Activated T-helper 17 cell treated with anti-CD3 and anti-CD28 coated beads, Interleukin-2, amount 50 U/mL, for 72 hours (primary cell): Measurements from ENCODE around the gene HRNR. TPM values are rescaled to one million over a fixed set of nuclear protein-coding genes. Genes with fewer than 3 reads are reported as not detected.
A peak's percentile ranks its signal among the peaks of the same experiment; 100 is the strongest.

Experiments
- ATAC-seq: fragments of 150-1000 bp; cut with Tn5 transposase; replicated peaks from 2 replicates; pipeline ENCODE4 v1.10.0; 2021; ENCODE audit warnings: mild to moderate bottlenecking, moderate library complexity
- H3K27ac Mint-ChIP-seq: one replicate; pipeline ENCODE4 v1.8.0; 2022; ENCODE audit warnings: mixed read lengths
- H3K27me3 Mint-ChIP-seq: one replicate; pipeline ENCODE4 v1.8.0; 2022; ENCODE audit warnings: mixed read lengths
- H3K36me3 Mint-ChIP-seq: one replicate; pipeline ENCODE4 v1.8.0; 2022; ENCODE audit warnings: low read depth, mild to moderate bottlenecking, mixed read lengths
- H3K4me1 Mint-ChIP-seq: one replicate; pipeline ENCODE4 v1.8.0; 2022; ENCODE audit warnings: mixed read lengths
- H3K4me3 Mint-ChIP-seq: one replicate; pipeline ENCODE4 v1.8.0; 2022; ENCODE audit warnings: mild to moderate bottlenecking, mixed read lengths
- H3K9me3 Mint-ChIP-seq: one replicate; pipeline ENCODE4 v1.8.0; 2022; ENCODE audit warnings: mixed read lengths
- total RNA-seq, 2 donors: library from RNA; stranded (reverse); gene quantifications; one replicate each; pipeline ENCODE4 v1.2.3, GENCODE V29; 2022

The HRNR gene
- total RNA-seq, 2 donors from 2014 or later, result not detected

- H3K36me3 Mint-ChIP-seq, result no peaks in the 10 kb centered on the region
- H3K27ac Mint-ChIP-seq, result no peak overlapping the region
- H3K4me1 Mint-ChIP-seq, result peaks cover 7% of the 10 kb centered on the region
- H3K27me3 Mint-ChIP-seq, result peaks cover 4% of the 10 kb centered on the region
- no peaks in the 10 kb centered on the region for H3K9me3 Mint-ChIP-seq
- H3K4me3 Mint-ChIP-seq, result no peak overlapping the region
- no peak for ATAC-seq
Measured at GRCh38 chr1:152170287-152170905, 53.6 kb downstream of the HRNR start.

- Mint-ChIP-seq H3K27me3 (peaks cover 4% of the 10 kb centered on the region), H3K9me3 (no peaks in the 10 kb centered on the region), H3K4me1 (peaks cover 7% of the 10 kb centered on the region), H3K27ac (no peak overlapping the region), H3K36me3 (no peaks in the 10 kb centered on the region), H3K4me3 (no peak overlapping the region)
- no peak for ATAC-seq
Measured at GRCh38 chr1:152169366-152170025, 54.5 kb downstream of the HRNR start.

- Mint-ChIP-seq H3K9me3 (no peaks in the 10 kb centered on the region), H3K4me1 (peaks cover 7% of the 10 kb centered on the region), H3K27me3 (peaks cover 8% of the 10 kb centered on the region), H3K4me3 (no peak overlapping the region), H3K27ac (no peak overlapping the region), H3K36me3 (no peaks in the 10 kb centered on the region)
- ATAC-seq, result no peak
Measured at GRCh38 chr1:152168535-152168868, 55.5 kb downstream of the HRNR start.

GRCh38 chr1:152167835-152168534, 56.0 kb downstream of the HRNR start:
- Mint-ChIP-seq H3K27ac (no peak overlapping the region), H3K4me3 (no peak overlapping the region), H3K9me3 (no peaks in the 10 kb centered on the region), H3K4me1 (peaks cover 7% of the 10 kb centered on the region), H3K27me3 (peaks cover 4% of the 10 kb centered on the region), H3K36me3 (no peaks in the 10 kb centered on the region)
- ATAC-seq, result no peak

- Mint-ChIP-seq H3K4me1 (peaks cover 7% of the 10 kb centered on the region), H3K4me3 (no peak overlapping the region), H3K36me3 (no peaks in the 10 kb centered on the region), H3K9me3 (no peaks in the 10 kb centered on the region), H3K27me3 (peaks cover 4% of the 10 kb centered on the region), H3K27ac (no peak overlapping the region)
- ATAC-seq, result no peak
Measured at GRCh38 chr1:152166966-152167365, 57.0 kb downstream of the HRNR start.

- H3K4me1 Mint-ChIP-seq, result peaks cover 7% of the 10 kb centered on the region
- H3K27ac Mint-ChIP-seq, result peak overlapping the region; percentile 18
- peak; percentile 23 for ATAC-seq
Measured at GRCh38 chr1:152165286-152166077, 58.5 kb downstream of the HRNR start.

GRCh38 chr1:152164517-152165136, 59.4 kb downstream of the HRNR start:
- Mint-ChIP-seq H3K4me1 (peaks cover 7% of the 10 kb centered on the region), H3K27me3 (peaks cover 4% of the 10 kb centered on the region), H3K9me3 (no peaks in the 10 kb centered on the region), H3K4me3 (no peak overlapping the region), H3K27ac (no peak overlapping the region), H3K36me3 (no peaks in the 10 kb centered on the region)
- ATAC-seq, result no peak

More at GRCh38 chr1:152165286-152166077, 58.5 kb downstream of the HRNR start:
- Mint-ChIP-seq H3K36me3 (no peaks in the 10 kb centered on the region), H3K9me3 (no peaks in the 10 kb centered on the region), H3K4me3 (no peak overlapping the region), H3K27me3 (peaks cover 4% of the 10 kb centered on the region)

- H3K27ac Mint-ChIP-seq, result no peak overlapping the region
- no peak for ATAC-seq
- H3K27me3 Mint-ChIP-seq, result peaks cover 4% of the 10 kb centered on the region
- no peak overlapping the region for H3K4me3 Mint-ChIP-seq
- no peaks in the 10 kb centered on the region for H3K36me3 Mint-ChIP-seq
- H3K4me1 Mint-ChIP-seq, result peaks cover 7% of the 10 kb centered on the region
- no peaks in the 10 kb centered on the region for H3K9me3 Mint-ChIP-seq
Measured at GRCh38 chr1:152162792-152163463, 61.1 kb downstream of the HRNR start.

Other genes starting within 250 kb of the HRNR start
- gene S100A10, start 230.3 kb downstream of the HRNR start, total RNA-seq, result 100 to 1,000 TPM; 181 to 377 TPM
- gene S100A11, start 187.2 kb downstream of the HRNR start, total RNA-seq, result 100 to 1,000 TPM; 230 to 302 TPM
- not detected for gene TCHHL1, start 135.1 kb downstream of the HRNR start, total RNA-seq
- under 1 TPM; 0.03 to 0.11 TPM for gene TCHH, start 108.7 kb downstream of the HRNR start, total RNA-seq
- gene RPTN, start 65.0 kb downstream of the HRNR start, total RNA-seq, result not detected
- gene FLG, start 101.0 kb upstream of the HRNR start, total RNA-seq, result not detected
- gene FLG2, start 135.8 kb upstream of the HRNR start, total RNA-seq, result not detected
- gene CRNN, start 190.1 kb upstream of the HRNR start, total RNA-seq, result not detected